NT2/D1 (cell line): ENCODE results near the gene HHLA2.

ENCODE experiments used
- SUZ12 ChIP-seq: IDR thresholded peaks from 2 replicates; pipeline ENCODE4 v1.6.1; 2011; ENCODE audit not compliant: insufficient read length, insufficient read depth; ENCODE audit errors: extremely low read depth
- YY1 ChIP-seq: IDR thresholded peaks from 2 replicates; pipeline ENCODE4 v1.6.1; 2011; ENCODE audit not compliant: insufficient read length, insufficient read depth
- ZNF274 ChIP-seq: IDR thresholded peaks from 2 replicates; pipeline ENCODE4 v1.6.1; 2011; ENCODE audit warnings: mild to moderate bottlenecking, low read depth, low read length

- no peak for TF ChIP-seq ZNF274
- no peak for TF ChIP-seq YY1
- TF ChIP-seq SUZ12, result no peak
Measured at GRCh38 chr3:108403686-108404345, 107.5 kb downstream of the HHLA2 start.
